NCI-H2107 (cell line): ENCODE data around the gene MSTO1.
"Not testable (repeated sequence)": the region's sequence is repeated elsewhere in the genome, so short reads cannot be mapped to it uniquely, and the experiment has no call there.

ENCODE experiments used
- DNase-seq: peaks from one replicate; lab custom pipeline; 2025; lab: John Stamatoyannopoulos, UW

Gene MSTO1

DNA sequence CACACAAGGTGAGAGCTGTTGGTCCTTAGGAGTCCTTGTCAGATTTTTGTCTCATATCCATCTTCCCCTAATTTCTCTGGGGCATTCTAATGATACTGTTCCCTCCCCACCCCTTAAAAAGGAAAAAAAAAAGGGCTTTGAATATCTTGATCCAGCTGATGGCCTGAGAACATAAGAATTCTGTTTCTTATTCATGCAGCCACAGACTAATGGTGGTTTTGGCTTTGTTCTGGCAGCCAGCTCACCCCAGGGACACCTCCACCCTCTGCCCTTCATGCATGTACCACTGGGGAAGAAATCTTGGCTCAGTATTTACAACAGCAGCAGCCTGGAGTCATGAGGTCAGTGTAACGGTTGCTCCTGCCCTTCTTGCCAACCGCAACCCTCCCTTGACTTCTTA, 3.2 kb downstream of the MSTO1 start:
- not testable (repeated sequence) for DNase-seq

DNA sequence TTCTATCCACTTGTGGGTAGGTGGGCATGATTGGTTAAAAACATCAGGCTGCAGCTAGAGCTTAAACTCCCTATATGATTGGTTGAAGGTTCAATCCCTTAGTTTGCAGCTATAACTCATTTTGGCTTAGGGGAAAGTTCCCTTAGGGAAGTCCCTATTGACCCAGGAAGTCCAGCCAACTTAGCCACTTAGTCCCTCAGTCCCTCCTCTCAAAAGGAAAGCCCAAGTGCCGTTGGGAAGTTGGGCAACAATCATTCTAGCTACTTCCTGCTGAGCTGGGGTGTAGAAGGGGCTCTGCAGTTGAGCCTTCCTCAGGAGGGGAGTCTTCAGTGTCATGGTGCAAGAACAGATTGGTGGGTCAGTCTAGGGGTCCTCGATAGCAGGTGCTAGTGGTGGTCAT, 12.2 kb downstream of the MSTO1 start:
- no peak for DNase-seq

DNA sequence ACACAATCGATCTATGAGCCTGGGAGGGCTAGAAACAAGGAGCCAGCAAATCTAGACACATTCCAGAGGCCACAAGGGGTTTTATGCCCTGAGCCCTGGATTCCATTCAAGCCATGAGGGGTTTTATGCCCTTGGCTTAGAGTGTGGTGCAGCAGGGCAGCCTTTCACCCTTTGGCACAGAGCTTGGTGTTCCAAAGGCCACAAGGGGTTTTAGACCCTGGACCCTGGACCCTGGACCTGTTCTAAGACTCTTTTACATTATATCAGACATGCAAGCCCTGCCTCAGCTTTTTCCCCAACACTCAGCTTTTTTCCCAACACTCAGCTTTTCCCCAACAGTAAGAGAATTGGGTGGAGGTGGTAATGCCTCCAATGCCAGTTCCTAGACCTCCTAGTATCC, 13.3 kb downstream of the MSTO1 start:
- no peak for DNase-seq

DNA sequence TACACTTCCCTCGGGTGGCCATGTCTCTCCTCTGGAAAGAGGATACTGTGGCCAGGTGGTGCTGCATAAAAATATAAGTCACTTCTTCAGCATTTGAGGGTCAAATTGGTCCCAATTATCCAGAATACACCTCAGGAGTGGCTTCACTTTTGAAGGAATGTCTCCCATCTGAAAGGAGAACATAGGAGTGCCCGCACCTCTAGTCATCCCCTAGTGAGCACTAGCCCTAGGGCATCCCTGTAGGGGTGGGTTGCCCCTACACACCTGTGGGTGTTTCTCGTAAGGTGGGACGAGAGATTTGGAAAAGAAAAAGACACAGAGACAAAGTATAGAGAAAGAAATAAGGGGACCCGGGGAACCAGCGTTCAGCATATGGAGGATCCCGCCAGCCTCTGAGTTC, 16.4 kb downstream of the MSTO1 start:
- DNase-seq, result not testable (repeated sequence)

DNA sequence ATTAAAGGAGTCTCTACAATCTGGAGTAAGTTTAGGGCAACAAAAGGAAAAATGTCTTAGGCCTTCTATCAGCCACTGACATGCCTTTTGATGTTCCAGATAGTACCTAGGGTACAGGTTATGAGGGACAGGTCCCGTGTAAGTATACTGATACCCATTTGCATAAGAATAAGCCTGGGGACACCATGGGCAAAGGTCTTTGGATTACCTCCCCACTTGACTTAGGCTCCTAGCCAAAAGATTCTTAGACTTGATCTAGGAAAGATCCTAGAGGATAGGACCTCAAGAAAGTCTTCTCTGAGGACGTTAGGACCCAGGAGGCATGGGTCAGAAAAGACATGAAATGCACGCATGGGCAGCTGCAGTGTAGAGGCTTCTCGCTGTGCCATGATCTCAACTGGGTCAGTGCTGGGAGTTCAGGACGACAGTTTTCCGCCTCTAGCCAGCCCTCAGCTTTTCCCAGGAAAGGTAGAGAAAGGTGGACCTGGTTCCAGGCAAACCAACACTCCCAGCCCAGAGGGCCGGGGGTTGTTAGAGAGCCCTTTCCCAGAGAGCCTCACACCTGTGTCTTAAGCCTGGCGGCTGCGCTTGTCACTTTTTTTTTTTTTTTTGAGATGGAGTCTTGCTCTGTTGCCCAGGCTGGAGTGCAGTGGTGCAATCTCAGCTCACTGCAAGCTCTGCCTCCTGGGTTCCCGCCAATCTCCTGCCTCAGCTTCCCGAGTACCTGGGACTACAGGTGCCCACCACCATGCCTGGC, 26.6 kb downstream of the MSTO1 start:
- no peak for DNase-seq

DNA sequence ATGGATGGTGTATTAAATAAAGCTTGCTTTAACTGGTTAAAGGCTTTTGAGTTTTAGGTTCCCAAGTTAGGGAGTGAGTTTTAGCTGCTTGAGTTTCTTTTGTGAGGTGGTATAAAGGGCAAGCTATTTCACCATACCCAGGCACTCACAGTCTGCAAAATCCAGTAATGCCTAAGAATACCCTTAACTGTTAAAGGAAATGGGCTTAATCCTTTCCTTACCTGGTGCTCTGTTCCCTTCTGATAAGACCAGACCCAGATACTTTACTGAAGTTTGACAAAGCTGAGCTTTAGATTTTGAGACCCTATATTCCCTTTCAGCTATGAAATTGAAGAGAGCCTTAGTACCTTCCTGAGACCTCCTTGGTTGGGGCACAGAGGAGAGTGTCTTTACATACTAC, 30.3 kb downstream of the MSTO1 start:
- no peak for DNase-seq

DNA sequence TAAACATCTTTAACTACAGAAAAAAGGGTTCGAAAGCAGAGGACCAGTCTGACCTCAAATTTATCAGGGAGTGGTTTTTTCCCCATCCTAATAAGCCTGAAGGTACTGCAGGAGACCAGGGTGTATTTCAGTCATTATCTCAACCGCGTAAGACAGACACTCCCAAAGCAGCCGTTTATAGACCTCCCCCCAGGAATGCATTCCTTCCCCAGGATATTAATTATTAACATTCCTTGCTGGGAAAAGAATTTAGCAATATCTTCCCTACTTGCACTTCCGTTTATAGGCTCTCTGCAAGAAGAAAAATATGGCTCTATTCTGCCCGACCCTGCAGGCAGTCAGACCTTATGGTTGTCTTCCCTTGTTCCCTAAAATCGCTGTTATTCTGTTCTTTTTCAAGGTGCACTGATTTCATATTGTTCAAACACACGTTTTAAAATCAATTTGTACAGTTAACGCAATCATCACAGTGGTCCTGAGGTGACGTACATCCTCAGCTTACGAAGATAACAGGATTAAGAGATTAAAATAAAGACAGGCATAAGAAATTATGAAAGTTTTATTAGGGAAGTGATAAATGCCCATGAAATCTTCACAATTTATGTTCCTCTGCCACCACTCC, 32.7 kb downstream of the MSTO1 start:
- DNase-seq, result not testable (repeated sequence)

DNA sequence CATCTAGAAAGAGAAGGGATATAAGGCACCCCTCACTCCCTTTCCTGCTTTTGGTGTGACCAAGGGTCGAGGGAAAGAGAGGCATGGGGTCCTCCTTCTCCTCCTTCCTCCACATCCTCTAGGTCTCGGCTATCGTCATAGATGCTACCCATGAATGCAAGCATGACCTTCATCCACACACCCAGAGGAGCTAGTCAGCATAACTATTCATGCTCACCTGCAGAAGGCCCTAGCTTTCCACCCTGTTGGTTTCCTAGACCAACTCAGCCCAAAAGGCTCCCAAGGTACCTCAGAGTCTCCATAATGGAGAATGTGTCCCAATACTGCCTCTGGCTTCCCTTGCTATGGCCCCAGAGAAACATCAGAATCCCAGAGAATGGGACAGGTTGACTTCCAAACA, 33.2 kb downstream of the MSTO1 start:
- no peak for DNase-seq

DNA sequence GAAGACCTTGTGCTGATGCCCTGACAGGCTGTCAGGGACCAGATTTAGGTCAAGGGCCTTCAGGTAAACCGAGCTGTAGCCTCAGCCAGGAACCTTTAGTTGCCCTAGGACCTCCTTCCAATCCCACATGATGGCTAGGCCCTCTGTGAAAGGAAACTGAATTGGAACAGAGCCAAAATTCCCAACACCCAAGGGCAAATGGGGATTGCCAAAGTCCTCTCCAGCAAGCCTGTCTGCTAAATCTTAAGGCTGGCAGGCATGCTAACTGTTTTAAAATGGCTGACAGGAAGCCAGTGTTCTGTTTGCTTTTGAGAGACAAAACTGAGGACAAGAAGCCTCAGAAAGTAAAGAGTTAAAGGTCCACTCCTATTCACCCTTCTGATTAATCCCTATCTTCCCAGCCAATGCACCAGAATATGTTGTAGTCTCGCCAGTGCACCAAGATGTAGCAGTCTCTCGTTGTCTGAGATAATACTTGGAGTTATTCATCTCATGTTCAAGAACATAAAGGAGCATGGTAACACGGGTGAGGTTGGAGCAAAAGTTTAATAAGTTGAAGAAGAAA, 35.1 kb downstream of the MSTO1 start:
- no peak for DNase-seq

DNA sequence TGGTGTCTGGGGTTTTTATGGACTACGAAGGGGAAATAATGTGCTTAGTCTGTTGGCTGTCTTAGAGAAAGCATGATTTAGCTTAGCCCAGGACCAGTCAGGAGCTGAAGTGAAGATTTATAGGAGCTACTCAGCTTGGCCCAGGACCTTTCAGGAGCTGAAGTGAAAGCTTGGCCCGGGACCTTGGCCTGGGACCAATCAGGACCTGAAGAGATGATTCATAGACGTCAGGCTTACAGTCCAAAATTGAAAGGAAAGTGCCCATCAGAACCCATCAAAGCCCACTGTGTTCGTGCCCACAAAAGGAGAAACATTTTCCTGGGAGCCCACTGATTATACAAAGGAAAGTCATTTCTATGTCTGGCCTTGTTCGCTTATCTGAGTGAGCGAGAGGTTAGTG, 35.6 kb downstream of the MSTO1 start:
- no peak for DNase-seq

DNA sequence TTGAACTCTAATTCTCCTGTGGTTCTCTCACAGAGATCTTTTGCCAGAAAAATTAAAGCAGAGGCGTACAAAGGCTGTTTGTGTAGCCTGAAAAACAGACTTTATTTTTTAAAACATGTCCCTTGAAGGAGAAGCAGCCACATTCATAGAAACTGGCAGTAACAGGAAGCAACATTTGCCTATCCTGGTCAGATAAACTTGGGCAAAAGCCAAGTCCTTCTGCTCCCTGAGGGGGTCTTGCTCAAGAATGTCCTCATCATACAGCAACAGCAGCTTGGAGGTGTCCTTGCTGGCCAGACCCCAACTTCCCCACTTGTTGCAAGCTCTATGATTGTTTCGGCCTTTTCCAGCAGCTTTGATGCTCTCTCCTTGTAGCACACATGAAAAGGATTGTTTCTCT, 36.3 kb downstream of the MSTO1 start:
- DNase-seq, result no peak

DNA sequence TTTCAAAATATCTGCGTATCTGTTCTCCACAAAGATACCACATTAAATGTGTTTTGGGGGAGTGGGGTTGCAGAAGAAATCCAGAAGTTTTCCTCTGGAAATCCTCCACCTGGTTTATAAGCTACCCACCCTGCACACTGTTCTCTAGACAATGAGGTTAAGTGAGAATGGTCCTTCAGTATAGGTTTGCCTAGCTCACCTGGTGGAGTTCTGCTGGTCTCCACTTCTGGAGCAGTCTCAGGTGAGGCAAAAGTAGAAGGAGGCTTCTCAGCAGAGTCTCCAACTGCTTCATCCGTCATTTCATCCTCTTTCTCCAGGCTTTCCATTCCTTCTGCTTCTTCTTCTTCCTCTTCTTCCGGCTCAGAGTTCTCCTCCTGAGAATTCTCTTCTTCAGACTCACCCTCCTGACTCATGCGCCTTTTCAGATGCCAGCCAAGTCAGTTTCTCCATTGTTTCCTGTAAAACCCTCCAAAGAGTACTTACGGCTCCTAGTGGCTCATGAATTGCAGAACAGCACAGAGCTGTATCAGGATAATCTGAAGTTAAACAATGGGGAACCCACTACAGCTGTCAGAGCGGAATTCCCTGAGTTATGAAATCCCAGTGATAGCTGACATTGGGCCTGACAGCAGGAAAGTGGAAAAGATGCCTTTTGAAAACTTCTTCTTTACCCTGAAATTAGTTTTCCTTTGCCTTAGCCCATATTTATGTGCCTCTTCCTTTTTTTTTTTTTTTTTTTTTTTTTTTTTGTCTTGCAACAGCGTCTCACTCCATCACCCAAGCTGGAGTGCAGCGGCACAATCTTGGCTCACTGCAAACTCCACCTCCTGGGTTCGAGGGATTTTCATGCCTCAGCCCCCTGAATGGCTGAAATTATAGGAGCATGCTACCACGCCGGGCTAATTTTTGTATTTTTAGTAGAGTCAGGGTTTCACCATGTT, 38.5 kb downstream of the MSTO1 start:
- DNase-seq, result peak; percentile 33

DNA sequence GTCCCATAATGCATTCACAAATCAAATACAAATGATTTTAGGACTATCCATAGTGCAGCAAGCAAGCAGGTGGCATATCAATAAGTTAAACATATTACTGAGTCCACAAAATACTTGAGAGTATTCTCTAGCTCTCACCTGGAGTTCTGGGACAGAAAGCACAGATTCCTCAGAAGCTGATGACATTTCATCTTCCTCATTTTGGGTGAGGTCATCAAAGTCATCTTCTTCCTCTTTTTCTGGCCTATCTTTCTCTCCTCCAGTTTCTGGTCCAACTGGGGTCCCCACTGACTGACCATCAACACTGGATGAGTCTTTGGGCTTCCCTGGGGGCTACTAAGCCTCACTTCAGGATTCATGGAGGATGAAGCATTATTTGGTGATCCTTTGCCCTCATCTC, 39.7 kb downstream of the MSTO1 start:
- no peak for DNase-seq

DNA sequence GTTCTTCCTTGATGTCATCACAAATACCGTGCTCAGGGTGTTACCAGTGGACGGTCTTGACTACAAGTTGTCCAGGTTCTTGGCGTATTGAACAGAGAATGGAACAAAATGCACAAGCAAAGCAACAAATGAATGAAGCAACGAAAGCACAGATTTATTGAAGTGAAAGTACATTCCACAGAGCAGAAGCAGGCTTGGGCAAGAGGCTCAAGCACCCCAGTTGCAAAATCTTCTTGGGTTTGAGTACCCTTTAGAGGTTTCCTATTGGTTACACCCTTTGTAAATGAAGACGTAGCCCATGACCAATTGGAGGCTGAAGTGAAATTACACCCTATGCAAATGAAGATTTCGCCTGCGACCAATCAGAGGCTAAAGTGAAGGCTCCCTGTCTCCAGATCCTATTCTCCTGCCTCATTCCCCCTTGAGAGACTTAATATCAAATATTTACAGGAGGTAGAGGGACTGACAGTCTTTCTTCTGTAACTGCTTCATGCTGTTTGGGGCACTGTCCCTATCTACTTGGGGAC, 40.3 kb downstream of the MSTO1 start:
- no peak for DNase-seq

DNA sequence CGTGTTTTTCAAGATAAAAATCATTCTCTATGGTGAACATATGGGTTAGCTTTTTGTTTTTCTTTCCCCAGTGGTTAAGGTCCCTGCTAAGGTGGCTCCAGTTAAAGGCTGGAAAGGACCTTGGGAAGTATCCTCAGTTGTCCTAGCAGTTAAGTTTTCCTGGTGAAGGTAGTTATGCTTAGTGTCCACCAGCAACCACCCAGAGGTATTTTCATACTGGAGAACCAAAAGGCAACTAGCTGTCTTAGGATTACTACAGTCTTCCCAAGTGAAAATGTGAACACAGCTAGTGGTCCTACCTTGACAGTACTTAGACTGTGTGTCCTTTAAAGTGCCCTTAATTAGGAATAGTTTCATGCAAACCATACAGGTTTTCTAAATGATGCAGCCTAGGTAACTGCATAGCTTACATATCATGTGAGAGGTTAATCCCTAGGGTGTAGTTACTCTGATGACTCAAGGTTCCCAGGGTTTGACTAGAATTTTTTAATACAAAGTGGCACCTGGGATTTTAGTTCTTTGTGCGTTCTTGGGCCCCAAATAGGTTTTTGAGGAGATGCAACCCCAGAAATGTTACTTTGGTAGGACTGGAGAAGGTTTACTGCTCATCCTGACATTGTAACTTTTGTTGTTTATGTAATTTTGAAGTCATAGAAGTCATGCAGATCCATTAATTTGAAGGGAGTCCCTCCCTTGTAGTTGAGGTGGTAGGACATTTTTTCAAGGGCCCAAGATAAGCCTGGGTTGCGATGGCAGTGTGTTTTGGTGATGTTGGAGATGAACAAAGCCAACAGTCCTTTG, 42.0 kb downstream of the MSTO1 start:
- DNase-seq, result peak; percentile 32

DNA sequence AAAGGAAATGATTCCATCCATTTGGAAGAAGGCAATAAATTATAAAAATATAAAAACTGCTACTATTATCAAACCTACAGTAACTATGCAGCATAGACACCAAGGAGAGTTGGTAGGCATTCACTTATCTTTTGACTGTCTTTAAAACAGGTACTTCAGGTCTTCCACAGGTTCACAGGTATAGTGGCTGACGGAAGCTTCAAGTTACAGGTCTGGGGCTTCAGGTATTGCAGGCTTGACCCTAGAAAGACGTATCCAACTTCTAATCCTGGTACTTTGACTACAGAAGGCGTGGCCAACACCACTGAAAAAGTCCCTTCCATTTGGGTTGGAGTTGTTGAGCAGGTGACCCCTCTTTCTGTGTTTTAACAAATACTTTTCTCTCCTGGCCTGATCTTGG, 42.9 kb downstream of the MSTO1 start:
- DNase-seq, result no peak

DNA sequence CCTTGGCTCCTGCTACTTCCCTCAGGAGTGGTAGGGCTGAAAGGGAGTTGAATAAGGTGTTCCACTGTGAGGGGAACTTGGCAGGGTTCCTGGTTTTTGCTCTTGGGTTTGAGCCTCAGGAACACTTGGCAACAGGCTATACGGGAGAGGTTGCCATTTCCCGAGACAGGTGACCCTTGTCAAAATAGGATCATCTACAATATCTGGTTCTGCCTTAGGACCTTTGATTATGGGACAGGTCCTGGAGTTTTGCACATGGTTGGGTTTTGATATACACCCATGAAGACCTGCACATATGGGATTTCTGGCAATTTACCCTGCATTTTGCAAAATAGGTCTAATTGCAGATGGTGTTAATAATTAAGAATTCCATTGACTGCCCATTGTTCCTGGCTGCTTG, 47.4 kb downstream of the MSTO1 start:
- no peak for DNase-seq

DNA sequence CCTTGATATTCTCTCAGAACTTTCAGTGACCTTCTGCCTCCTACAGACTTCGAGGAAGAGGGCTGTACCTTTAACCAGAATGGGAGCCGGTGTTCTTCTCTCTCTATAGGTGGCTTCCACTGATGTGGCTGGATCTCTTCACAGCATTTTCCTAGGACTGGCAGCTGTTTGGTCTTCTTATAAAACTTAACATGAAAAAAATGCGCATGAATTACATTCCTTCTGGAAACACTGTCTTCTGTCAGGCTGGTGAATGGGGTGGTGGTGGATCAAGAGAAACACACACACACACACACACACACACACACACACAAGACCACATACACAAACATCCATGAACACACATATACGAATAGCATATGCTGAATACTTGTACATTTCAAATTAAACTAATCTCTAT, 51.2 kb downstream of the MSTO1 start:
- not testable (repeated sequence) for DNase-seq
